Liver (tissue), 9 donors: ENCODE results near the gene SOX6. TPM values are rescaled to one million over a fixed set of nuclear protein-coding genes. Genes with fewer than 3 reads are reported as not detected.

Experiments
- DNase-seq: peaks from one replicate; pipeline ENCODE4 v3.0.0-alpha.2; 2017; ENCODE audit warnings: low spot score
- H3K27ac ChIP-seq, 2 donors: one replicate each; pipeline ENCODE4 v1.7.0; 2013; ENCODE audit warnings: inconsistent platforms in 2 of 2, low read length in 2 of 2, control low read depth in 1 of 2, low read depth in 1 of 2, mild to moderate bottlenecking in 1 of 2
- H3K27me3 ChIP-seq, 4 donors: one replicate each; pipeline versions ENCODE4 v1.6.1 to v1.7.0; 2013; ENCODE audit warnings: low read length in 3 of 4, inconsistent platforms in 1 of 4, mild to moderate bottlenecking in 1 of 4, moderate library complexity in 1 of 4; ENCODE audit not compliant: control insufficient read depth in 4 of 4, insufficient read depth in 4 of 4
- H3K36me3 ChIP-seq, 4 donors: one replicate each; pipeline versions ENCODE4 v1.6.1 to v1.7.0; 2013; ENCODE audit warnings: low read length in 3 of 4, mild to moderate bottlenecking in 3 of 4, low read depth in 1 of 4, moderate library complexity in 1 of 4; ENCODE audit not compliant: control insufficient read depth in 4 of 4, insufficient read depth in 3 of 4
- H3K4me1 ChIP-seq, 4 donors: one replicate each; pipeline versions ENCODE4 v1.6.1 to v1.7.0; 2013; ENCODE audit warnings: low read length in 3 of 4, mild to moderate bottlenecking in 3 of 4, moderate library complexity in 1 of 4; ENCODE audit not compliant: control insufficient read depth in 4 of 4, insufficient read depth in 4 of 4
- H3K4me3 ChIP-seq, 3 donors: one replicate each; pipeline versions ENCODE4 v1.6.1 to v1.7.0; 2013; ENCODE audit warnings: low read length in 3 of 3, control low read depth in 1 of 3, low read depth in 1 of 3, mild to moderate bottlenecking in 1 of 3
- H3K9ac ChIP-seq, 2 donors: one replicate each; pipeline ENCODE4 v1.7.0; 2013; ENCODE audit warnings: low read length in 2 of 2, mild to moderate bottlenecking in 2 of 2, moderate library complexity in 2 of 2, control low read depth in 1 of 2, low read depth in 1 of 2
- H3K9me3 ChIP-seq, 4 donors: one replicate each; pipeline versions ENCODE4 v1.6.1 to v1.7.0; 2013; ENCODE audit warnings: low read length in 3 of 4; ENCODE audit not compliant: control insufficient read depth in 4 of 4
- ATF3 ChIP-seq: IDR thresholded peaks from 2 replicates; pipeline ENCODE4 v1.6.1; 2016; ENCODE audit warnings: antibody characterized with exemption
- CTCF ChIP-seq: fragments of 150-350 bp; IDR thresholded peaks from 2 replicates; pipeline ENCODE4 v1.5.1; 2017; ENCODE audit warnings: improper control_type of control experiment, low read depth, low read length; ENCODE audit not compliant: missing input control
- EGR1 ChIP-seq, 2 donors: IDR thresholded peaks; 2 replicates each; pipeline ENCODE4 v1.6.1; 2016 to 2018; ENCODE audit warnings: antibody characterized with exemption in 2 of 2, low read depth in 2 of 2
- FOXA1 ChIP-seq: IDR thresholded peaks from 2 replicates; pipeline ENCODE4 v1.6.1; 2016; ENCODE audit warnings: antibody characterized with exemption
- FOXA2 ChIP-seq: IDR thresholded peaks from 2 replicates; pipeline ENCODE4 v1.6.1; 2016; ENCODE audit warnings: antibody characterized with exemption
- GABPA ChIP-seq, 2 donors: IDR thresholded peaks in 1 of 2; conservative IDR thresholded peaks in 1 of 2; 2 replicates each; pipeline ENCODE4 v1.6.1; 2016; ENCODE audit warnings: antibody characterized with exemption in 2 of 2, mild to moderate bottlenecking in 1 of 2, moderate library complexity in 1 of 2
- HNF4A ChIP-seq, 2 donors: conservative IDR thresholded peaks; 2 replicates each; pipeline ENCODE4 v1.6.1; 2016; ENCODE audit warnings: antibody characterized with exemption in 2 of 2, mild to moderate bottlenecking in 2 of 2
- HNF4G ChIP-seq: IDR thresholded peaks from 2 replicates; pipeline ENCODE4 v1.6.1; 2016; ENCODE audit warnings: antibody characterized with exemption
- JUND ChIP-seq, 2 donors: IDR thresholded peaks; 2 replicates each; pipeline ENCODE4 v1.6.1; 2016; ENCODE audit warnings: antibody characterized with exemption in 2 of 2
- MAX ChIP-seq: IDR thresholded peaks from 2 replicates; pipeline ENCODE4 v1.6.1; 2016; ENCODE audit warnings: antibody characterized with exemption
- NR2F2 ChIP-seq: IDR thresholded peaks from 2 replicates; pipeline ENCODE4 v1.6.1; 2016; ENCODE audit warnings: antibody characterized with exemption
- RAD21 ChIP-seq, 2 donors: IDR thresholded peaks; 2 replicates each; pipeline ENCODE4 v1.6.1; 2016; ENCODE audit warnings: antibody characterized with exemption in 2 of 2, mild to moderate bottlenecking in 2 of 2
- REST ChIP-seq: IDR thresholded peaks from 2 replicates; pipeline ENCODE4 v1.6.1; 2016; ENCODE audit warnings: antibody characterized with exemption, mild to moderate bottlenecking
- RXRA ChIP-seq, 2 donors: IDR thresholded peaks; 2 replicates each; pipeline ENCODE4 v1.6.1; 2017 to 2018; ENCODE audit warnings: antibody characterized with exemption in 2 of 2, mild to moderate bottlenecking in 1 of 2
- SP1 ChIP-seq: IDR thresholded peaks from 2 replicates; pipeline ENCODE4 v1.6.1; 2018; ENCODE audit warnings: antibody characterized with exemption, mild to moderate bottlenecking
- TAF1 ChIP-seq: conservative IDR thresholded peaks from 2 replicates; pipeline ENCODE4 v1.6.1; 2016; ENCODE audit warnings: antibody characterized with exemption, mild to moderate bottlenecking
- YY1 ChIP-seq: IDR thresholded peaks from 2 replicates; pipeline ENCODE4 v1.6.1; 2016; ENCODE audit warnings: antibody characterized with exemption, mild to moderate bottlenecking
- ZBTB33 ChIP-seq: IDR thresholded peaks from 2 replicates; pipeline ENCODE4 v1.6.1; 2016; ENCODE audit warnings: antibody characterized with exemption
- WGBS: extraction: QIAGEN DNeasy Blood & Tissue Kit; methylation state at CpG from one replicate; pipeline ENCODE4 v1.1.7; 2013; 5-methylcytosine and 5-hydroxymethylcytosine counted together
- polyA plus RNA-seq, 2 donors: library from polyadenylated mRNA; stranded (reverse) in 1 of 2; unstranded in 1 of 2; fragments of 200-250 nt in 1 of 2; fragments of >200 nt in 1 of 2; fragmentation: Nextera tagmentation in 1 of 2; extraction: Ambion mirVana in 1 of 2; gene quantifications; one replicate each; pipeline versions ENCODE4 v1.2.1 to v1.2.3, GENCODE V29; 2013 to 2015
- total RNA-seq, 2 donors: library from RNA; depleted of rRNA; stranded (reverse); fragments of >200 nt; gene quantifications; one replicate each; pipeline ENCODE4 v1.2.3, GENCODE V29; 2014
- donor health status: healthy.
- donor health status: healthy.
- donor health status: healthy.
- donor health status: healthy.
- donor health status: healthy.

Gene SOX6
- total and polyA plus RNA-seq, 4 donors, result 2.4 to 111 (median 14.8) TPM

- H3K4me3 ChIP-seq, result no peak overlapping the region
- H3K36me3 ChIP-seq, result no peaks in the 10 kb centered on the region
- H3K4me1 ChIP-seq, result no peaks in the 10 kb centered on the region
- H3K9ac ChIP-seq, result no peak overlapping the region
- no peak overlapping the region for H3K27ac ChIP-seq
- H3K27me3 ChIP-seq, result no peaks in the 10 kb centered on the region
- no peak for DNase-seq
- TF ChIP-seq FOXA1, result no peak
- no peak for TF ChIP-seq JUND (IDR thresholded peaks at IDR 0.05)
- TF ChIP-seq MAX, result no peak
- no peak for TF ChIP-seq YY1
- TF ChIP-seq HNF4A (conservative IDR thresholded peaks at IDR 0.05), result no peak
- TF ChIP-seq HNF4G, result no peak
- H3K9me3 ChIP-seq, result no peaks in the 10 kb centered on the region
These were observed 144.9 kb downstream of the SOX6 start for GRCh38 chr11:16211407-16211806.

- Histone ChIP-seq H3K4me3 (no peak overlapping the region), H3K9ac (no peak overlapping the region), H3K36me3 (no peaks in the 10 kb centered on the region), H3K27me3 (no peaks in the 10 kb centered on the region), H3K9me3 (no peaks in the 10 kb centered on the region), H3K27ac (no peak overlapping the region), H3K4me1 (no peaks in the 10 kb centered on the region)
- no peak for TF ChIP-seq RAD21 (IDR thresholded peaks at IDR 0.05)
- no peak for TF ChIP-seq ATF3
- TF ChIP-seq CTCF, result no peak
- TF ChIP-seq NR2F2, result no peak
- TF ChIP-seq MAX, result no peak
- no peak for TF ChIP-seq FOXA1
- no peak for TF ChIP-seq REST
- no peak for TF ChIP-seq HNF4A (conservative IDR thresholded peaks at IDR 0.05)
- no peak for TF ChIP-seq RXRA (IDR thresholded peaks at IDR 0.05)
- no peak for TF ChIP-seq GABPA (IDR thresholded peaks at IDR 0.05 in 1 of 2, conservative IDR thresholded peaks at IDR 0.05 in 1 of 2)
- TF ChIP-seq EGR1 (IDR thresholded peaks at IDR 0.05; ENCODE audit: low read depth in 2 of 2), result no peak
- TF ChIP-seq FOXA2, result no peak
- no peak for TF ChIP-seq SP1
- TF ChIP-seq TAF1, result no peak
- no peak for TF ChIP-seq YY1
- TF ChIP-seq ZBTB33, result no peak
- no peak for TF ChIP-seq HNF4G
- TF ChIP-seq JUND (IDR thresholded peaks at IDR 0.05), result no peak
- WGBS, result 57% methylated on average over 3 of the region's 3 CpGs
- no peak for DNase-seq
These were observed 152.1 kb downstream of the SOX6 start for GRCh38 chr11:16204261-16204660.
